HEK293 (cell line): ENCODE results near the gene MRC2.

Source experiments
- CTCF ChIA-PET: fragments of 350-600 bp; formaldehyde crosslinking; extraction: SDS; loops from one replicate; lab custom pipeline; 2021; ENCODE audit warnings: antibody characterized with exemption; lab: Yijun Ruan, JAX
- POLR2A ChIA-PET: fragments of 300-600 bp; formaldehyde crosslinking; extraction: SDS; loops from one replicate; lab custom pipeline; 2020; ENCODE audit warnings: antibody characterized with exemption, inconsistent platforms; lab: Yijun Ruan, JAX
- H3K27ac ChIP-seq: fragments of 200-500 bp; sonication (Bioruptor generic); 2 replicates; pipeline ENCODE4 v1.5.1; 2014; ENCODE audit warnings: low read depth, low read length, control low read depth, inconsistent platforms; ENCODE audit errors: extremely low read depth
- H3K36me3 ChIP-seq, 2 experiments: fragments of 200-500 bp in 1 of 2; sonication (Bioruptor generic) in 1 of 2; 1 replicate in 1 of 2; 2 replicates in 1 of 2; pipeline ENCODE4 v1.5.1; 2014 to 2017; ENCODE audit warnings: inconsistent platforms in 2 of 2, low read length in 2 of 2; ENCODE audit not compliant: control insufficient read depth in 2 of 2, insufficient read depth in 1 of 2
- H3K4me1 ChIP-seq: fragments of 200-500 bp; sonication (Bioruptor generic); 2 replicates; pipeline ENCODE4 v1.5.1; 2014; ENCODE audit warnings: mild to moderate bottlenecking, low read length, inconsistent platforms; ENCODE audit not compliant: control insufficient read depth, insufficient read depth
- H3K4me3 ChIP-seq: 2 replicates; pipeline ENCODE4 v1.5.1; 2011; ENCODE audit warnings: low read depth, mild to moderate bottlenecking, control low read depth, low read length, moderate library complexity
- H3K9me3 ChIP-seq: fragments of 200-500 bp; sonication (Bioruptor generic); 2 replicates; pipeline ENCODE4 v1.5.1; 2014; ENCODE audit warnings: low read depth, low read length, inconsistent platforms; ENCODE audit not compliant: control insufficient read depth, insufficient read depth
- GLI2 ChIP-seq: fragments of 450-650 bp; formaldehyde crosslinking; IDR thresholded peaks from 2 replicates; pipeline ENCODE4; 2017; ENCODE audit warnings: missing biosample characterization, missing genetic modification characterization, low read depth, borderline replicate concordance
- GLIS2 ChIP-seq: fragments of 450-650 bp; formaldehyde crosslinking; IDR thresholded peaks from 2 replicates; pipeline ENCODE4 v1.5.1; 2016; ENCODE audit warnings: missing biosample characterization, missing genetic modification characterization
- KLF16 ChIP-seq: fragments of 450-650 bp; formaldehyde crosslinking; IDR thresholded peaks from 2 replicates; pipeline ENCODE4 v1.5.1; 2017; ENCODE audit warnings: missing biosample characterization, missing genetic modification characterization
- SP2 ChIP-seq: fragments of 450-650 bp; formaldehyde crosslinking; IDR thresholded peaks from 2 replicates; pipeline ENCODE4 v1.5.1; 2016; ENCODE audit warnings: missing biosample characterization, missing genetic modification characterization
- ZFP3 ChIP-seq: fragments of 450-650 bp; formaldehyde crosslinking; IDR thresholded peaks from 2 replicates; pipeline ENCODE4 v1.5.1; 2016; ENCODE audit warnings: low read depth, missing biosample characterization, missing genetic modification characterization
- ZIC2 ChIP-seq: fragments of 450-650 bp; formaldehyde crosslinking; IDR thresholded peaks from 2 replicates; pipeline ENCODE4 v1.5.1; 2016; ENCODE audit warnings: missing biosample characterization, missing genetic modification characterization
- ZNF132 ChIP-seq: fragments of 450-650 bp; formaldehyde crosslinking; IDR thresholded peaks from 2 replicates; pipeline ENCODE4 v1.5.1; 2017; ENCODE audit warnings: missing biosample characterization, missing genetic modification characterization, borderline replicate concordance
- ZNF138 ChIP-seq: fragments of 450-650 bp; formaldehyde crosslinking; IDR thresholded peaks from 2 replicates; pipeline ENCODE4 v1.5.1; 2016; ENCODE audit warnings: missing biosample characterization, missing genetic modification characterization, borderline replicate concordance
- ZNF16 ChIP-seq: fragments of 450-650 bp; formaldehyde crosslinking; IDR thresholded peaks from 2 replicates; pipeline ENCODE4 v1.5.1; 2016; ENCODE audit warnings: low read depth, missing biosample characterization, missing genetic modification characterization
- ZNF24 ChIP-seq: fragments of 450-650 bp; formaldehyde crosslinking; IDR thresholded peaks from 2 replicates; pipeline ENCODE4 v1.5.1; 2016; ENCODE audit warnings: missing biosample characterization, missing genetic modification characterization
- ZNF341 ChIP-seq: fragments of 450-650 bp; formaldehyde crosslinking; IDR thresholded peaks from 2 replicates; pipeline ENCODE4; 2016; ENCODE audit warnings: low read depth, missing biosample characterization, missing genetic modification characterization
- ZNF549 ChIP-seq: fragments of 450-650 bp; IDR thresholded peaks from 2 replicates; pipeline ENCODE4 v1.5.1; 2018; ENCODE audit warnings: missing biosample characterization, missing genetic modification characterization, mild to moderate bottlenecking, inconsistent platforms, moderate library complexity
- ZNF777 ChIP-seq: fragments of 450-650 bp; formaldehyde crosslinking; IDR thresholded peaks from 2 replicates; pipeline ENCODE4 v1.5.1; 2017; ENCODE audit warnings: missing biosample characterization, missing genetic modification characterization, borderline replicate concordance
- TF ChIP-seq, protein P1 (sequence below): fragments of 450-650 bp; formaldehyde crosslinking; IDR thresholded peaks from 2 replicates; pipeline ENCODE4 v1.5.1; 2016; ENCODE audit warnings: missing biosample characterization, missing genetic modification characterization
- TF ChIP-seq, protein P2 (sequence below): fragments of 450-650 bp; formaldehyde crosslinking; IDR thresholded peaks from 2 replicates; pipeline ENCODE4 v1.5.1; 2016; ENCODE audit warnings: missing biosample characterization, missing genetic modification characterization
- TF ChIP-seq, protein P3 (sequence below): fragments of 450-650 bp; formaldehyde crosslinking; IDR thresholded peaks from 2 replicates; pipeline ENCODE4 v1.5.1; 2016; ENCODE audit warnings: missing biosample characterization, missing genetic modification characterization, low read depth
- TF ChIP-seq, protein P4 (sequence below): IDR thresholded peaks from 2 replicates; pipeline ENCODE4 v1.6.1; 2011; ENCODE audit warnings: mild to moderate bottlenecking, low read depth, low read length, borderline replicate concordance
- TF ChIP-seq, protein P5 (sequence below): fragments of 450-650 bp; formaldehyde crosslinking; IDR thresholded peaks from 2 replicates; pipeline ENCODE4 v1.5.1; 2016; ENCODE audit warnings: missing biosample characterization, missing genetic modification characterization
- TF ChIP-seq, protein P6 (sequence below): fragments of 450-650 bp; formaldehyde crosslinking; optimal IDR thresholded peaks from 2 replicates; pipeline ENCODE3; 2016; ENCODE audit warnings: missing biosample characterization, mild to moderate bottlenecking, missing genetic modification characterization

MRC2 gene

DNA sequence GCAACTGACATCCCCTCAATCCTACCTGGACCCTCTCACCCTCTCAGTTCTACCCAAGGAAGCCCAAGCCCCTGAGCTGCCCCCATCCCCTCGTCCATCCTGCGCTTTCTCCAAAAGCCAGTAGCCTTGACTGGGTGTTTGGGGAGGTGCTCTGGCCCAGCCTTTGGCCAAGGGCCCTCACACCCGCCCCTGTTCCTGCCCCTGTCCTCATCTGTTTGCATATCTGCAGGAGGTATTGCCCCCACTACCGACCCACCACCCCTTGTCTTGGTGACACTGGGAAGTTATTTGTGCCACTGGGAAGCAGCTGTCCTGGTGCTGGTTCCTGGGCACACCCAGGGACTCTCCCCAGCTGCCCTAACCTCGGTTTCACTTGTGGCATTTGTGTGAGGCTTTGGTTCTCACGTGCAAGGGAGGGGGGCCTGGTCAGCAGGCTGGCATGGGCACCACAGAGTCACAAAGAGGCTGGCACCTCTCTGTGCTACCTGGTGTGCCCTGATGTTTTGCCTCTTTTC lies 75.3 kb downstream of the MRC2 start:
- TF ChIP-seq, protein P1, sequence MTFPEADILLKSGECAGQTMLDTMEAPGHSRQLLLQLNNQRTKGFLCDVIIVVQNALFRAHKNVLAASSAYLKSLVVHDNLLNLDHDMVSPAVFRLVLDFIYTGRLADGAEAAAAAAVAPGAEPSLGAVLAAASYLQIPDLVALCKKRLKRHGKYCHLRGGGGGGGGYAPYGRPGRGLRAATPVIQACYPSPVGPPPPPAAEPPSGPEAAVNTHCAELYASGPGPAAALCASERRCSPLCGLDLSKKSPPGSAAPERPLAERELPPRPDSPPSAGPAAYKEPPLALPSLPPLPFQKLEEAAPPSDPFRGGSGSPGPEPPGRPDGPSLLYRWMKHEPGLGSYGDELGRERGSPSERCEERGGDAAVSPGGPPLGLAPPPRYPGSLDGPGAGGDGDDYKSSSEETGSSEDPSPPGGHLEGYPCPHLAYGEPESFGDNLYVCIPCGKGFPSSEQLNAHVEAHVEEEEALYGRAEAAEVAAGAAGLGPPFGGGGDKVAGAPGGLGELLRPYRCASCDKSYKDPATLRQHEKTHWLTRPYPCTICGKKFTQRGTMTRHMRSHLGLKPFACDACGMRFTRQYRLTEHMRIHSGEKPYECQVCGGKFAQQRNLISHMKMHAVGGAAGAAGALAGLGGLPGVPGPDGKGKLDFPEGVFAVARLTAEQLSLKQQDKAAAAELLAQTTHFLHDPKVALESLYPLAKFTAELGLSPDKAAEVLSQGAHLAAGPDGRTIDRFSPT (tag by site-specific recombination), result peak; percentile 42; the same call in 1 of the 2 replicates
- TF ChIP-seq, protein P2, sequence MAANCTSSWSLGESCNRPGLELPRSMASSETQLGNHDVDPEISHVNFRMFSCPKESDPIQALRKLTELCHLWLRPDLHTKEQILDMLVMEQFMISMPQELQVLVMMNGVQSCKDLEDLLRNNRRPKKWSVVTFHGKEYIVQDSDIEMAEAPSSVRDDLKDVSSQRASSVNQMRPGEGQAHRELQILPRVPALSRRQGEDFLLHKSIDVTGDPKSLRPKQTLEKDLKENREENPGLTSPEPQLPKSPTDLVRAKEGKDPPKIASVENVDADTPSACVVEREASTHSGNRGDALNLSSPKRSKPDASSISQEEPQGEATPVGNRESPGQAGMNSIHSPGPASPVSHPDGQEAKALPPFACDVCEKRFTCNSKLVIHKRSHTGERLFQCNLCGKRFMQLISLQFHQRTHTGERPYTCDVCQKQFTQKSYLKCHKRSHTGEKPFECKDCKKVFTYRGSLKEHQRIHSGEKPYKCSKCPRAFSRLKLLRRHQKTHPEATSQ (tag by site-specific recombination), result no peak
- TF ChIP-seq ZNF16 (tag by site-specific recombination) (no peak), ZNF132 (tag by site-specific recombination) (no peak)
- TF ChIP-seq, all 188 proteins: peak for 1
- POLR2A ChIA-PET, result interaction anchor here (0.6 kb wide), 1 partner anchor 364 kb away, joined by 3 read pairs; no protein-coding TSS in a partner anchor
- no peak overlapping the region for H3K4me3 ChIP-seq

DNA sequence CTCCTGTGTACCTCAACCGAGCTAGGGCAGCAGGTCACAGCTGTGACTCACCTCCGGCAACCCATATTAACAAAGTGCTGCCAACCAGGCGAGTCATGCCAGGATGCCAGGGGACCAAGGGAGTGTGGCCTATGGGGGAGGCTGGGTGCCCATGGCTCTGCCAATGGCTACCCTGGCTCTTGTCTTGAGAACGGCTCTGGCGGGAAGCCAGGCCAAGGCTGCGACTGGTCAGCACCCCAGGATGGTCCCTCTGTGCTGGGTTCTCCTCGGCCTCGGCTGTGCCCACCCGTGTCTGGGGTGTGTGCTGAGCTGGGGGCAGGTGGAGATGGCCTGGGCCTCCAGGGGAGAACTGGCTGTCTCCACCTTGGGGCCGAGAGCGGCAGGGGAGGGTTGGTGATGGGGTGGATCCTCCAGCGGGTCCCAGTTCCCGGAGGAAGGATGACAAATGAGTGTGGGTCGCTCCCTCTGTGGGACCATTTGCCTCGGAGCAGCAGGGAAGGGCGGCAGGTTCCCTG lies 75.8 kb downstream of the MRC2 start:
- CTCF ChIA-PET, result interaction anchor here (0.6 to 1.2 kb wide), 7 partner anchors 31 to 704 kb away, joined by 3 to 8 read pairs (median 3); no protein-coding TSS in a partner anchor
- POLR2A ChIA-PET, result no interaction called here
- H3K27ac ChIP-seq, result no peak overlapping the region
- peaks cover 3% of the 10 kb centered on the region for H3K4me1 ChIP-seq
- H3K9me3 ChIP-seq, result no peaks in the 10 kb centered on the region
- peak overlapping the region; percentile 49 for H3K4me3 ChIP-seq
- no peaks in the 10 kb centered on the region for H3K36me3 ChIP-seq
- no peak for TF ChIP-seq KLF16
- TF ChIP-seq GLI2 (tag by site-specific recombination), result no peak
- no peak for TF ChIP-seq ZNF138 (tag by site-specific recombination)
- TF ChIP-seq, protein P3, sequence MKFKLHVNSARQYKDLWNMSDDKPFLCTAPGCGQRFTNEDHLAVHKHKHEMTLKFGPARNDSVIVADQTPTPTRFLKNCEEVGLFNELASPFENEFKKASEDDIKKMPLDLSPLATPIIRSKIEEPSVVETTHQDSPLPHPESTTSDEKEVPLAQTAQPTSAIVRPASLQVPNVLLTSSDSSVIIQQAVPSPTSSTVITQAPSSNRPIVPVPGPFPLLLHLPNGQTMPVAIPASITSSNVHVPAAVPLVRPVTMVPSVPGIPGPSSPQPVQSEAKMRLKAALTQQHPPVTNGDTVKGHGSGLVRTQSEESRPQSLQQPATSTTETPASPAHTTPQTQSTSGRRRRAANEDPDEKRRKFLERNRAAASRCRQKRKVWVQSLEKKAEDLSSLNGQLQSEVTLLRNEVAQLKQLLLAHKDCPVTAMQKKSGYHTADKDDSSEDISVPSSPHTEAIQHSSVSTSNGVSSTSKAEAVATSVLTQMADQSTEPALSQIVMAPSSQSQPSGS, result no peak
- TF ChIP-seq ZIC2, result peak; percentile 57; the same call in 1 of the 2 replicates
- TF ChIP-seq, protein P1 (tag by site-specific recombination), result 0 out of 2 replicates have a peak, but pooled peaks have one; percentile 7
- peak; percentile 21; the same call in 1 of the 2 replicates for TF ChIP-seq ZNF341 (tag by site-specific recombination)
- TF ChIP-seq, protein P4, sequence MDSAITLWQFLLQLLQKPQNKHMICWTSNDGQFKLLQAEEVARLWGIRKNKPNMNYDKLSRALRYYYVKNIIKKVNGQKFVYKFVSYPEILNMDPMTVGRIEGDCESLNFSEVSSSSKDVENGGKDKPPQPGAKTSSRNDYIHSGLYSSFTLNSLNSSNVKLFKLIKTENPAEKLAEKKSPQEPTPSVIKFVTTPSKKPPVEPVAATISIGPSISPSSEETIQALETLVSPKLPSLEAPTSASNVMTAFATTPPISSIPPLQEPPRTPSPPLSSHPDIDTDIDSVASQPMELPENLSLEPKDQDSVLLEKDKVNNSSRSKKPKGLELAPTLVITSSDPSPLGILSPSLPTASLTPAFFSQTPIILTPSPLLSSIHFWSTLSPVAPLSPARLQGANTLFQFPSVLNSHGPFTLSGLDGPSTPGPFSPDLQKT, result no peak
- no peak for TF ChIP-seq ZFP3 (tag by site-specific recombination)
- TF ChIP-seq, protein P5, sequence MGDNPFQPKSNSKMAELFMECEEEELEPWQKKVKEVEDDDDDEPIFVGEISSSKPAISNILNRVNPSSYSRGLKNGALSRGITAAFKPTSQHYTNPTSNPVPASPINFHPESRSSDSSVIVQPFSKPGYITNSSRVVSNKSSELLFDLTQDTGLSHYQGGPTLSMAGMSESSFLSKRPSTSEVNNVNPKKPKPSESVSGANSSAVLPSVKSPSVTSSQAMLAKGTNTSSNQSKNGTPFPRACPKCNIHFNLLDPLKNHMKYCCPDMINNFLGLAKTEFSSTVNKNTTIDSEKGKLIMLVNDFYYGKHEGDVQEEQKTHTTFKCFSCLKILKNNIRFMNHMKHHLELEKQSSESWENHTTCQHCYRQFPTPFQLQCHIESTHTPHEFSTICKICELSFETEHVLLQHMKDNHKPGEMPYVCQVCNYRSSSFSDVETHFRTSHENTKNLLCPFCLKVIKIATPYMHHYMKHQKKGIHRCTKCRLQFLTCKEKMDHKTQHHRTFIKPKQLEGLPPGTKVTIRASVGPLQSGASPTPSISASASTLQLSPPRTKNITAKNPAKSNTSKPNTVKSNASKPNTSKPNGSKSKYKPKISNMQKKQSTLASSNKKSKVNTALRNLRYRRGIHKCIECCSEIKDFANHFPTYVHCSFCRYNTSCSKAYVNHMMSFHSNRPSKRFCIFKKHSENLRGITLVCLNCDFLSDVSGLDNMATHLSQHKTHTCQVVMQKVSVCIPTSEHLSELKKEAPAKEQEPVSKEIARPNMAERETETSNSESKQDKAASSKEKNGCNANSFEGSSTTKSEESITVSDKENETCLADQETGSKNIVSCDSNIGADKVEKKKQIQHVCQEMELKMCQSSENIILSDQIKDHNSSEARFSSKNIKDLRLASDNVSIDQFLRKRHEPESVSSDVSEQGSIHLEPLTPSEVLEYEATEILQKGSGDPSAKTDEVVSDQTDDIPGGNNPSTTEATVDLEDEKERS (tag by site-specific recombination), result no peak
- no peak for TF ChIP-seq ZNF24 (tag by site-specific recombination)
- TF ChIP-seq, protein P6, sequence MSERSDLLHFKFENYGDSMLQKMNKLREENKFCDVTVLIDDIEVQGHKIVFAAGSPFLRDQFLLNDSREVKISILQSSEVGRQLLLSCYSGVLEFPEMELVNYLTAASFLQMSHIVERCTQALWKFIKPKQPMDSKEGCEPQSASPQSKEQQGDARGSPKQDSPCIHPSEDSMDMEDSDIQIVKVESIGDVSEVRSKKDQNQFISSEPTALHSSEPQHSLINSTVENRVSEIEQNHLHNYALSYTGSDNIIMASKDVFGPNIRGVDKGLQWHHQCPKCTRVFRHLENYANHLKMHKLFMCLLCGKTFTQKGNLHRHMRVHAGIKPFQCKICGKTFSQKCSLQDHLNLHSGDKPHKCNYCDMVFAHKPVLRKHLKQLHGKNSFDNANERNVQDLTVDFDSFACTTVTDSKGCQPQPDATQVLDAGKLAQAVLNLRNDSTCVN (tag by site-specific recombination), result no peak
- TF ChIP-seq GLIS2 (tag by site-specific recombination), result peak; percentile 59; the same call in 1 of the 2 replicates
- TF ChIP-seq SP2, result 0 out of 2 replicates have a peak, but pooled peaks have one; percentile 24
- TF ChIP-seq ZNF549 (tag by site-specific recombination), result no peak
- TF ChIP-seq ZNF777 (tag by site-specific recombination), result 0 out of 2 replicates have a peak, but pooled peaks have one; percentile 26

More for the DNA sequence above, 75.3 kb downstream of the MRC2 start:
- Histone ChIP-seq H3K27ac (no peak overlapping the region), H3K9me3 (no peaks in the 10 kb centered on the region), H3K36me3 (no peaks in the 10 kb centered on the region), H3K4me1 (peaks cover 3% of the 10 kb centered on the region)
- CTCF ChIA-PET, result interaction anchor here (0.6 to 1.2 kb wide), 7 partner anchors 30 to 704 kb away, joined by 3 to 8 read pairs (median 3); no protein-coding TSS in a partner anchor
